Endodermal cell (in vitro differentiated cells): ENCODE data around the gene PTPRM. TPM values are rescaled to one million over a fixed set of nuclear protein-coding genes. Genes with fewer than 3 reads are reported as not detected.

Source experiments
- DNase-seq: peaks from one replicate; pipeline ENCODE4 v3.0.0-alpha.2; 2017
- H3K27ac ChIP-seq: 2 replicates; pipeline ENCODE4 v1.5.1; 2013; ENCODE audit warnings: mild to moderate bottlenecking, low read depth, low read length, moderate library complexity
- H3K27me3 ChIP-seq: 2 replicates; pipeline ENCODE4 v1.6.1; 2013; ENCODE audit warnings: mild to moderate bottlenecking, low read length, moderate library complexity; ENCODE audit not compliant: insufficient read depth, control insufficient read depth, poor library complexity, severe bottlenecking
- H3K36me3 ChIP-seq: 2 replicates; pipeline ENCODE4 v1.7.0; 2013; ENCODE audit warnings: mild to moderate bottlenecking, low read length, moderate library complexity; ENCODE audit not compliant: control insufficient read depth, insufficient read depth
- H3K4me1 ChIP-seq: one replicate; pipeline ENCODE4 v1.7.0; 2013; ENCODE audit warnings: low read length; ENCODE audit not compliant: control insufficient read depth, insufficient read depth
- H3K4me3 ChIP-seq: 2 replicates; pipeline ENCODE4 v1.5.1; 2013; ENCODE audit warnings: mild to moderate bottlenecking, low read length, moderate library complexity
- H3K9ac ChIP-seq: 2 replicates; pipeline ENCODE4 v1.6.1; 2013; ENCODE audit warnings: mild to moderate bottlenecking, low read length, moderate library complexity; ENCODE audit not compliant: poor library complexity, severe bottlenecking; ENCODE audit errors: extremely low read depth
- H3K9me3 ChIP-seq: 2 replicates; pipeline ENCODE4 v1.6.1; 2013; ENCODE audit warnings: mild to moderate bottlenecking, low read length, moderate library complexity; ENCODE audit not compliant: control insufficient read depth
- H3K27ac Mint-ChIP-seq: 2 replicates; pipeline ENCODE4 v1.8.0; 2020; ENCODE audit warnings: mixed read lengths
- H3K27me3 Mint-ChIP-seq: 2 replicates; pipeline ENCODE4 v1.8.0; 2021; ENCODE audit warnings: mild to moderate bottlenecking, mixed read lengths; ENCODE audit not compliant: insufficient read depth
- H3K36me3 Mint-ChIP-seq: 2 replicates; pipeline ENCODE4 v1.8.0; 2020; ENCODE audit warnings: low read depth, mixed read lengths
- H3K4me1 Mint-ChIP-seq: 2 replicates; pipeline ENCODE4 v1.8.0; 2020; ENCODE audit warnings: mixed read lengths
- H3K4me3 Mint-ChIP-seq: 2 replicates; pipeline ENCODE4 v1.8.0; 2020; ENCODE audit warnings: mild to moderate bottlenecking, moderate library complexity, mixed read lengths
- H3K9me3 Mint-ChIP-seq: 2 replicates; pipeline ENCODE4 v1.8.0; 2020; ENCODE audit warnings: mild to moderate bottlenecking, mixed read lengths
- WGBS, 2 experiments: methylation state at CpG; one replicate each; pipeline versions ENCODE4 v1.1.5 to v1.1.7; 2013; ENCODE audit warnings: missing lambda C conversion rate in 2 of 2, mixed read lengths in 1 of 2; ENCODE audit not compliant: insufficient coverage in 1 of 2, insufficient read length in 1 of 2; 5-methylcytosine and 5-hydroxymethylcytosine counted together
- total RNA-seq, 2 donors: library from RNA; stranded (reverse); fragmentation: NEBNext Ultra II Directional in 1 of 2; extraction: Animal tissue kit (Norgen Biotek cat#: 25700) in 1 of 2; gene quantifications; 2 replicates in 1 of 2; 3 replicates in 1 of 2; pipeline ENCODE4 v1.2.1, GENCODE V29; 2021
- TF ChIP-seq, protein P1 (sequence below): fragments of 200-600 bp; sonication (generic); conservative IDR thresholded peaks from 2 replicates; pipeline ENCODE4 v1.5.0; 2021; ENCODE audit warnings: antibody characterized with exemption, mild to moderate bottlenecking

The PTPRM gene
- total RNA-seq, 2 donors from 2014 or later, result 47.2 to 57.6 TPM

DNA sequence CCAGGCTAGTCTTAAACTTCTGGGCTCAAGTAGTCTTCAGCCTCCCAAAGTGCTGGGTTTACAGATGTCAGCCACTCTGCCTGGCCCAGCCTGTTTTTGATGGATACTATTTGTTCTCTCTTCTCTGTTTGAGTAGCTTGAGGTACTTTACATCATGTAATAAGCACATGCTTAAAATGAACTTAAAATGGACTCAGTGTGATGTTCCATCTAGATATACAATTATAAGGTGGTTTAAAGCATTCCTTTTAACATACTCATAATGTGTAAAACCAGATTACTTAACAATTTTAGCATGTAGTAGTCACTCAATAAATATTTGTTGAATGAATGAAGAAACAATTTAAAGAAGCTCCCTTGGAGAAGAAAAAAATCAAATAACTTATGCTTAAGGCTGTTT is 9.6 kb downstream of the PTPRM start:
- no peak overlapping the region for H3K4me3 Mint-ChIP-seq
- TF ChIP-seq, protein P1, sequence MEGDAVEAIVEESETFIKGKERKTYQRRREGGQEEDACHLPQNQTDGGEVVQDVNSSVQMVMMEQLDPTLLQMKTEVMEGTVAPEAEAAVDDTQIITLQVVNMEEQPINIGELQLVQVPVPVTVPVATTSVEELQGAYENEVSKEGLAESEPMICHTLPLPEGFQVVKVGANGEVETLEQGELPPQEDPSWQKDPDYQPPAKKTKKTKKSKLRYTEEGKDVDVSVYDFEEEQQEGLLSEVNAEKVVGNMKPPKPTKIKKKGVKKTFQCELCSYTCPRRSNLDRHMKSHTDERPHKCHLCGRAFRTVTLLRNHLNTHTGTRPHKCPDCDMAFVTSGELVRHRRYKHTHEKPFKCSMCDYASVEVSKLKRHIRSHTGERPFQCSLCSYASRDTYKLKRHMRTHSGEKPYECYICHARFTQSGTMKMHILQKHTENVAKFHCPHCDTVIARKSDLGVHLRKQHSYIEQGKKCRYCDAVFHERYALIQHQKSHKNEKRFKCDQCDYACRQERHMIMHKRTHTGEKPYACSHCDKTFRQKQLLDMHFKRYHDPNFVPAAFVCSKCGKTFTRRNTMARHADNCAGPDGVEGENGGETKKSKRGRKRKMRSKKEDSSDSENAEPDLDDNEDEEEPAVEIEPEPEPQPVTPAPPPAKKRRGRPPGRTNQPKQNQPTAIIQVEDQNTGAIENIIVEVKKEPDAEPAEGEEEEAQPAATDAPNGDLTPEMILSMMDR, result no peak
- H3K9me3 ChIP-seq, result peaks cover 2% of the 10 kb centered on the region
- H3K27ac Mint-ChIP-seq, result no peak overlapping the region
- H3K36me3 ChIP-seq, result peaks cover under 1% of the 10 kb centered on the region
- H3K27me3 Mint-ChIP-seq, result no peaks in the 10 kb centered on the region
- H3K27ac ChIP-seq, result no peak overlapping the region
- peak overlapping the region; percentile 31 for H3K9ac ChIP-seq
- H3K9me3 Mint-ChIP-seq, result no peaks in the 10 kb centered on the region
- H3K4me3 ChIP-seq, result no peak overlapping the region
- H3K4me1 ChIP-seq, result peaks cover 12% of the 10 kb centered on the region
- H3K4me1 Mint-ChIP-seq, result peaks cover 53% of the 10 kb centered on the region
- H3K27me3 ChIP-seq, result no peaks in the 10 kb centered on the region
- H3K36me3 Mint-ChIP-seq, result peaks cover 1% of the 10 kb centered on the region
- no peak for DNase-seq

DNA sequence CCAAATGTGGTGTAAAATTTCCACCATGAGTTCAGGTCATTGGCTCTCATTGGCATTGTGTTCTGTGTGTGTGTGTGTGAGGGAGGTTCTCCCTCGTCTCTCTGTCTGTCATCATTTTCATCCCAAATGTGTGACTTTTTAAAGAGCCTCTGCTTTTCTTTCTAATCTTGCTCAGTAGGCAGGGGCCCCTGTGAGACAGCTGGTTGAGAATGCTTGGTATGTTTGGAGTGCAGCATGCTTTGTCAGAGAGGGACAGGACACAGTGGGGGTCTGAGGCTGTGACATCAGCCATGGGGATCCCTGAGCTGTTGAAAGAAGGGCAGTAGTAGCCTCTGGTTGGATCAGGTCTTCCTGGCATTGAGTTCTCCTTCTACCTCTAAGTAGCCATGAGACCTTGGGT is 10.6 kb downstream of the PTPRM start:
- peak overlapping the region; percentile 95 for H3K27ac Mint-ChIP-seq
- no peaks in the 10 kb centered on the region for H3K27me3 ChIP-seq
- H3K27ac ChIP-seq, result peak overlapping the region; percentile 49
- DNase-seq, result peak; percentile 96
- peaks cover 7% of the 10 kb centered on the region for H3K9me3 ChIP-seq
- TF ChIP-seq, protein P1, result no peak
- H3K9ac ChIP-seq, result peak overlapping the region; percentile 31
- H3K9me3 Mint-ChIP-seq, result peaks cover 3% of the 10 kb centered on the region
- peaks cover 12% of the 10 kb centered on the region for H3K4me1 ChIP-seq
- H3K36me3 ChIP-seq, result peaks cover 6% of the 10 kb centered on the region
- peaks cover 50% of the 10 kb centered on the region for H3K4me1 Mint-ChIP-seq
- peak overlapping the region; percentile 31 for H3K4me3 ChIP-seq
- no peaks in the 10 kb centered on the region for H3K27me3 Mint-ChIP-seq
- peaks cover 5% of the 10 kb centered on the region for H3K36me3 Mint-ChIP-seq
- H3K4me3 Mint-ChIP-seq, result peak overlapping the region; percentile 27
- 0% methylated on average over 1 of the region's 1 CpG; no CpG with 5 or more reads in 1 of the 2 experiments for WGBS, 2 experiments

DNA sequence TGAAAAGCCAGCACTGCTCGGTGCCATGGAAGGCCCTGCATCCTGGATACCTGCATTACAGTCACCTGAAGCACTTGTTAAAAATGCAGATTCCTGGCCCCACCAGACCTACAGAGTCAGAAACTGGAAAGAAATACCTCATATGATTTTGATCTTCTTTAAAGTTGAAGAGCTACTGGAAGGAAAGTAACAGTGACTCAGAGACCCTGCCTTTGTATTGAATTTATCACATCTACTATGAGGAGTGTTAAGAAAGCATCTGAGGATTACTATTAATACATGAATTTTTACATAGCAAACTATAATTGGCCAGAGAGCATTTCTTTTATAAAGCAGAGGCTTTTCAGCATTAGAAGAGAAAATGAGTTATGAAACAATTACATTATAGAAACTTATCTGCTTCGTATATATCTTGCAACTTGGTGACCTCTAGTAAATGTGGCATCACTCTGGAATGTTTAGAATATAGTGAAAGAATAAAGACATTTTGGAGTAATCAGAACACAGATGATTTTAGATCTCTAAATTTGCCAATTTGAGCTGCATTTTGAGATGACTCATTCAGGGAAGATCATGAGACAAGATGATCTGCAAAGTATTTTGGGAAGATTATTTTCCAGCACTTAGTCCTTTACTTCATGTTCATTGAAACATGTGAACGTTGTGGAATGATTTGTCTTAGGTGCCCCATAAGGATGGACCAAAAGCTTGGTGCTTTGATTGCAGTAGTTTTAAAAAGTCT is 12.2 kb downstream of the PTPRM start:
- peaks cover 20% of the 10 kb centered on the region for H3K4me1 ChIP-seq
- H3K9me3 Mint-ChIP-seq, result peaks cover 3% of the 10 kb centered on the region
- H3K27ac ChIP-seq, result no peak overlapping the region
- peak overlapping the region; percentile 27 for H3K27ac Mint-ChIP-seq
- H3K4me3 ChIP-seq, result no peak overlapping the region
- TF ChIP-seq, protein P1, result no peak
- DNase-seq, result no peak
- no peaks in the 10 kb centered on the region for H3K27me3 ChIP-seq
- peaks cover 7% of the 10 kb centered on the region for H3K9me3 ChIP-seq
- peaks cover 5% of the 10 kb centered on the region for H3K36me3 Mint-ChIP-seq
- no peak overlapping the region for H3K9ac ChIP-seq
- WGBS, 2 experiments, result 83 to 86% methylated on average over 2 to 3 of the region's 3 CpGs
- no peaks in the 10 kb centered on the region for H3K27me3 Mint-ChIP-seq
- H3K4me3 Mint-ChIP-seq, result no peak overlapping the region
- H3K4me1 Mint-ChIP-seq, result peaks cover 54% of the 10 kb centered on the region
- peaks cover 6% of the 10 kb centered on the region for H3K36me3 ChIP-seq
